ENCODE data around the gene FOXO4.

The FOXO4 gene

GRCh38 chrX:71082822-71083221 lies 12.8 kb upstream of the FOXO4 start:
- no peaks in the 10 kb centered on the region for H3K79me2 ChIP-seq (ENCODE audit: insufficient read depth, low read depth)
- no peaks in the 10 kb centered on the region for H3K4me1 ChIP-seq (ENCODE audit: low read depth, poor library complexity, severe bottlenecking)
- no peak overlapping the region for H3K4me2 ChIP-seq
- no peak overlapping the region for H3K4me3 ChIP-seq (IDR thresholded peaks at IDR 0.05; ENCODE audit: insufficient read depth, low read depth, low read length)
- TF ChIP-seq CTCF (conservative IDR thresholded peaks at IDR 0.05; ENCODE audit: low read depth, low read length), result no peak
- no peaks in the 10 kb centered on the region for H4K20me1 ChIP-seq (ENCODE audit: insufficient read depth)
- H3K27me3 ChIP-seq (ENCODE audit: insufficient read depth, low read depth), result no peaks in the 10 kb centered on the region
- H3K9ac ChIP-seq, result no peak overlapping the region
- H3K27ac ChIP-seq, result no peak overlapping the region
- H2AFZ ChIP-seq (ENCODE audit: low read depth), result no peak overlapping the region
- H3K36me3 ChIP-seq (ENCODE audit: insufficient read depth), result no peaks in the 10 kb centered on the region

GRCh38 chrX:71085900-71086299 lies 9.8 kb upstream of the FOXO4 start:
- Histone ChIP-seq H3K79me2 (ENCODE audit: insufficient read depth, low read depth) (no peaks in the 10 kb centered on the region), H3K27ac (no peak overlapping the region), H3K9ac (no peak overlapping the region), H3K4me3 (IDR thresholded peaks at IDR 0.05; ENCODE audit: insufficient read depth, low read depth, low read length) (no peak overlapping the region), H3K36me3 (ENCODE audit: insufficient read depth) (no peaks in the 10 kb centered on the region), H3K4me2 (no peak overlapping the region), H4K20me1 (ENCODE audit: insufficient read depth) (no peaks in the 10 kb centered on the region), H3K4me1 (ENCODE audit: low read depth, poor library complexity, severe bottlenecking) (no peaks in the 10 kb centered on the region), H2AFZ (ENCODE audit: low read depth) (no peak overlapping the region), H3K27me3 (ENCODE audit: insufficient read depth, low read depth) (no peaks in the 10 kb centered on the region)
- no peak for TF ChIP-seq CTCF (conservative IDR thresholded peaks at IDR 0.05; ENCODE audit: low read depth, low read length)

GRCh38 chrX:71091263-71091662 lies 4.4 kb upstream of the FOXO4 start:
- TF ChIP-seq CTCF (conservative IDR thresholded peaks at IDR 0.05; ENCODE audit: low read depth, low read length), result no peak
- H3K36me3 ChIP-seq (ENCODE audit: insufficient read depth), result no peaks in the 10 kb centered on the region
- H4K20me1 ChIP-seq (ENCODE audit: insufficient read depth), result no peaks in the 10 kb centered on the region
- peaks cover 5% of the 10 kb centered on the region for H3K4me1 ChIP-seq (ENCODE audit: low read depth, poor library complexity, severe bottlenecking)
- H3K79me2 ChIP-seq (ENCODE audit: insufficient read depth, low read depth), result no peaks in the 10 kb centered on the region
- no peak overlapping the region for H3K4me3 ChIP-seq (IDR thresholded peaks at IDR 0.05; ENCODE audit: insufficient read depth, low read depth, low read length)
- no peak overlapping the region for H3K4me2 ChIP-seq
- no peak overlapping the region for H2AFZ ChIP-seq (ENCODE audit: low read depth)
- no peak overlapping the region for H3K27ac ChIP-seq
- H3K9ac ChIP-seq, result no peak overlapping the region
- no peaks in the 10 kb centered on the region for H3K27me3 ChIP-seq (ENCODE audit: insufficient read depth, low read depth)

GRCh38 chrX:71095033-71095432 lies 618 bp upstream of the FOXO4 start:
- Histone ChIP-seq H3K27ac (no peak overlapping the region), H2AFZ (ENCODE audit: low read depth) (peak overlapping the region; percentile 88), H3K9ac (peak overlapping the region; percentile 64; the same call in 1 of the 2 replicates), H3K4me2 (peak overlapping the region; percentile 78), H3K27me3 (ENCODE audit: insufficient read depth, low read depth) (no peaks in the 10 kb centered on the region), H3K79me2 (ENCODE audit: insufficient read depth, low read depth) (no peaks in the 10 kb centered on the region), H3K36me3 (ENCODE audit: insufficient read depth) (no peaks in the 10 kb centered on the region), H3K4me1 (ENCODE audit: low read depth, poor library complexity, severe bottlenecking) (peaks cover 18% of the 10 kb centered on the region), H3K4me3 (IDR thresholded peaks at IDR 0.05; ENCODE audit: insufficient read depth, low read depth, low read length) (no peak overlapping the region), H4K20me1 (ENCODE audit: insufficient read depth) (no peaks in the 10 kb centered on the region)
- TF ChIP-seq CTCF (conservative IDR thresholded peaks at IDR 0.05; ENCODE audit: low read depth, low read length), result no peak

Data from KMS-11 (cell line).